WTC11 (cell line): ENCODE data around the gene THBS2. TPM values are rescaled to one million over a fixed set of nuclear protein-coding genes. Genes with fewer than 3 reads are reported as not detected.
"Not testable (repeated sequence)": the region's sequence is repeated elsewhere in the genome, so short reads cannot be mapped to it uniquely, and the experiment has no call there.

Experiments
- ATAC-seq: fragments of 200-7000 bp; cut with Tn5 transposase; 2 replicates; pipeline ENCODE4 v1.10.0; 2021; ENCODE audit warnings: mild to moderate bottlenecking, moderate library complexity
- CTCF ChIA-PET: fragments of 300-600 bp; sonication (Branson Sonifier 250); formaldehyde crosslinking; loops from one replicate; lab custom pipeline; 2021; ENCODE audit warnings: antibody characterized with exemption; lab: Charles Lee
- POLR2A ChIA-PET: fragments of 350-600 bp; sonication (Branson Sonifier 250); formaldehyde crosslinking; loops from one replicate; lab custom pipeline; 2021; ENCODE audit warnings: antibody characterized with exemption; lab: Charles Lee
- DNase-seq: peaks from one replicate; pipeline ENCODE4 v3.0.0; 2021; ENCODE audit warnings: low spot score
- H3K27ac Mint-ChIP-seq: 2 replicates; pipeline ENCODE4 v1.8.0; 2021; ENCODE audit warnings: mixed read lengths
- H3K27me3 Mint-ChIP-seq: 2 replicates; pipeline ENCODE4 v1.8.0; 2021; ENCODE audit warnings: low read depth, mild to moderate bottlenecking, moderate library complexity, mixed read lengths
- H3K36me3 Mint-ChIP-seq: 2 replicates; pipeline ENCODE4 v1.8.0; 2021; ENCODE audit warnings: mixed read lengths
- H3K4me1 Mint-ChIP-seq: 2 replicates; pipeline ENCODE4 v1.8.0; 2022; ENCODE audit warnings: mixed read lengths
- H3K4me3 Mint-ChIP-seq: 2 replicates; pipeline ENCODE4 v1.8.0; 2021; ENCODE audit warnings: mild to moderate bottlenecking, moderate library complexity, mixed read lengths
- H3K9me3 Mint-ChIP-seq: 2 replicates; pipeline ENCODE4 v1.8.0; 2021; ENCODE audit warnings: mixed read lengths
- EMX1 ChIP-seq: fragments of 250-450 bp; sonication (Bioruptor Pico); IDR thresholded peaks from 2 replicates; pipeline ENCODE4 v1.8.0; 2021; ENCODE audit warnings: mild to moderate bottlenecking
- GABPB1 ChIP-seq: sonication (generic); formaldehyde crosslinking; IDR thresholded peaks from 2 replicates; pipeline ENCODE4 v1.8.1; 2023; ENCODE audit warnings: mild to moderate bottlenecking, missing genetic modification reagents
- GTF2I ChIP-seq: fragments of 250-450 bp; sonication (Bioruptor Pico); conservative IDR thresholded peaks from 2 replicates; pipeline ENCODE4 v1.4.0; 2021; ENCODE audit warnings: mild to moderate bottlenecking
- KAT7 ChIP-seq: sonication (generic); formaldehyde crosslinking; IDR thresholded peaks from 2 replicates; pipeline ENCODE4 v1.8.1; 2023; ENCODE audit warnings: missing genetic modification reagents, mild to moderate bottlenecking, borderline replicate concordance
- NR1H2 ChIP-seq: sonication (generic); formaldehyde crosslinking; IDR thresholded peaks from 2 replicates; pipeline ENCODE4 v1.9.0; 2021; ENCODE audit warnings: mild to moderate bottlenecking, moderate library complexity, missing genetic modification reagents
- NR2C2 ChIP-seq: sonication (generic); formaldehyde crosslinking; IDR thresholded peaks from 2 replicates; pipeline ENCODE4 v1.8.0; 2022; ENCODE audit warnings: mild to moderate bottlenecking, missing genetic modification reagents
- NR3C1 ChIP-seq: sonication (generic); formaldehyde crosslinking; conservative IDR thresholded peaks from 2 replicates; pipeline ENCODE4 v1.8.1; 2023; ENCODE audit warnings: low read depth, mild to moderate bottlenecking, missing genetic modification reagents
- TCF7 ChIP-seq: sonication (generic); formaldehyde crosslinking; IDR thresholded peaks from 2 replicates; pipeline ENCODE4 v1.8.0; 2022; ENCODE audit warnings: mild to moderate bottlenecking, low read depth, missing genetic modification reagents, moderate library complexity
- ZNF423 ChIP-seq: fragments of 250-450 bp; sonication (Bioruptor Pico); IDR thresholded peaks from 2 replicates; pipeline ENCODE4 v2.1.2; 2022; ENCODE audit warnings: mild to moderate bottlenecking, moderate library complexity
- ZNF671 ChIP-seq: fragments of 250-450 bp; sonication (Bioruptor Pico); IDR thresholded peaks from 2 replicates; pipeline ENCODE4 v1.8.0; 2021; ENCODE audit warnings: mild to moderate bottlenecking
- total RNA-seq: library from RNA; stranded (reverse); gene quantifications from 3 replicates; pipeline ENCODE4 v1.2.3, GENCODE V29; 2021
- TF ChIP-seq, protein P1 (sequence below): sonication (generic); formaldehyde crosslinking; IDR thresholded peaks from 2 replicates; pipeline ENCODE4 v1.8.1; 2023; ENCODE audit warnings: mild to moderate bottlenecking, missing genetic modification reagents, borderline replicate concordance
- TF ChIP-seq, protein P2 (sequence below): fragments of 250-450 bp; sonication (Bioruptor Pico); IDR thresholded peaks from 2 replicates; pipeline ENCODE4 v1.9.0; 2021; ENCODE audit warnings: moderate library complexity, mild to moderate bottlenecking, inconsistent platforms, borderline replicate concordance
- TF ChIP-seq, protein P3 (sequence below): fragments of 250-450 bp; sonication (Bioruptor Pico); IDR thresholded peaks from 2 replicates; pipeline ENCODE4 v1.9.0; 2021; ENCODE audit warnings: mild to moderate bottlenecking
- TF ChIP-seq, protein P4 (sequence below): sonication (generic); formaldehyde crosslinking; IDR thresholded peaks from 2 replicates; pipeline ENCODE4 v1.8.0; 2023; ENCODE audit warnings: mild to moderate bottlenecking, missing genetic modification reagents
- TF ChIP-seq, protein P5 (sequence below): fragments of 250-450 bp; sonication (Bioruptor Pico); IDR thresholded peaks from 2 replicates; pipeline ENCODE4 v1.9.0; 2021; ENCODE audit warnings: mild to moderate bottlenecking
- TF ChIP-seq, protein P6 (sequence below): sonication (generic); formaldehyde crosslinking; IDR thresholded peaks from 2 replicates; pipeline ENCODE4 v1.8.0; 2022; ENCODE audit warnings: mild to moderate bottlenecking, missing genetic modification reagents
- TF ChIP-seq, protein P7 (sequence below): fragments of 250-450 bp; sonication (Bioruptor Pico); IDR thresholded peaks from 2 replicates; pipeline ENCODE4 v1.8.0; 2021; ENCODE audit warnings: mild to moderate bottlenecking

The THBS2 gene
- total RNA-seq, 1 experiment from 2014 or later = 40.3 TPM

DNA sequence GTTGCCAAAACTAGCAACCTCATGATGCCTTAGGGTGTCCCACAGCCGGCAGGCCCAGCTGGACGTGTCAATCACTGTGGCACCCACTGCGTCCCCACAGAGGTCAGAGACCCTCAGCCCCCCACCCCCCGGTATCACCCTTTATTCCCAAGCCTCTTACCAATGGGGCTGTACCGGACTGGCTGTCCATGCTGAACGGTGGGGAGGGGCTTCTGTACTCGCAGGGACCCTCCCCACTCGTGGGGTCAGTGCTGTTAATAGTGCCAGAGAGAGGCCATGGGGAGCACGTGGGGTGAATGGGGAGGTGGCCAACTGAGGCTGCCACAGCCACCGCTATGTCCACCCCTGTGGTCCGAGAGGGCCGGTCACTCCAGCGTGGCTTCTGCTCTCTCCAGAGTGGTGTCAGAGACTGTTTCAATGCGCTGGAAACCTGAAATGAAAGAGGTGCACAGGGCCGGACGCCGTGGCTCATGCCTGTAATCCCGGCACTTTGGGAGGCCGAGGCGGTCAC, 68.6 kb downstream of the THBS2 start (continued):
- TF ChIP-seq, protein P1, sequence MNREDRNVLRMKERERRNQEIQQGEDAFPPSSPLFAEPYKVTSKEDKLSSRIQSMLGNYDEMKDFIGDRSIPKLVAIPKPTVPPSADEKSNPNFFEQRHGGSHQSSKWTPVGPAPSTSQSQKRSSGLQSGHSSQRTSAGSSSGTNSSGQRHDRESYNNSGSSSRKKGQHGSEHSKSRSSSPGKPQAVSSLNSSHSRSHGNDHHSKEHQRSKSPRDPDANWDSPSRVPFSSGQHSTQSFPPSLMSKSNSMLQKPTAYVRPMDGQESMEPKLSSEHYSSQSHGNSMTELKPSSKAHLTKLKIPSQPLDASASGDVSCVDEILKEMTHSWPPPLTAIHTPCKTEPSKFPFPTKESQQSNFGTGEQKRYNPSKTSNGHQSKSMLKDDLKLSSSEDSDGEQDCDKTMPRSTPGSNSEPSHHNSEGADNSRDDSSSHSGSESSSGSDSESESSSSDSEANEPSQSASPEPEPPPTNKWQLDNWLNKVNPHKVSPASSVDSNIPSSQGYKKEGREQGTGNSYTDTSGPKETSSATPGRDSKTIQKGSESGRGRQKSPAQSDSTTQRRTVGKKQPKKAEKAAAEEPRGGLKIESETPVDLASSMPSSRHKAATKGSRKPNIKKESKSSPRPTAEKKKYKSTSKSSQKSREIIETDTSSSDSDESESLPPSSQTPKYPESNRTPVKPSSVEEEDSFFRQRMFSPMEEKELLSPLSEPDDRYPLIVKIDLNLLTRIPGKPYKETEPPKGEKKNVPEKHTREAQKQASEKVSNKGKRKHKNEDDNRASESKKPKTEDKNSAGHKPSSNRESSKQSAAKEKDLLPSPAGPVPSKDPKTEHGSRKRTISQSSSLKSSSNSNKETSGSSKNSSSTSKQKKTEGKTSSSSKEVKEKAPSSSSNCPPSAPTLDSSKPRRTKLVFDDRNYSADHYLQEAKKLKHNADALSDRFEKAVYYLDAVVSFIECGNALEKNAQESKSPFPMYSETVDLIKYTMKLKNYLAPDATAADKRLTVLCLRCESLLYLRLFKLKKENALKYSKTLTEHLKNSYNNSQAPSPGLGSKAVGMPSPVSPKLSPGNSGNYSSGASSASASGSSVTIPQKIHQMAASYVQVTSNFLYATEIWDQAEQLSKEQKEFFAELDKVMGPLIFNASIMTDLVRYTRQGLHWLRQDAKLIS (CRISPR knock-in tag) = no peak

DNA sequence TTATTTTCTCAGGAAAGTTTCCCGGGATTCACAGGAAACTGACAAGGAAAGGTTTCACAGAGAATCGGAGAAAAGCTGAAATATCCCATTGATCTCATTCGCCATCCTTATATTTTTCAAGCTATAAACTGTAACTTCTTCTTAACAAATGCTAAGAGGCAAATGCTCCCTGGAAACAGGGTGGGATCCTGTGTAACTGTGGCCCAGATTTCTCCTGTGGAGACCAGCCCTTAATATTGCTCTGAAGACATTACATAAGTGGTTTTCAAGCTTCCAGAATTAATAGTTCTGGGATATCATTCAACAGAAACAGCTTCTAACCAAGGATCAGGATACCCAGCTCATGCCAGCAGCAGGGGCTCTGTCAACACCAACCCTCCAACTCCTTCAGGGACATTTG, 69.2 kb downstream of the THBS2 start:
- no peak overlapping the region for H3K4me3 Mint-ChIP-seq
- H3K36me3 Mint-ChIP-seq = peaks cover 16% of the 10 kb centered on the region; the same call in 1 of the 2 replicates
- TF ChIP-seq, protein P2, sequence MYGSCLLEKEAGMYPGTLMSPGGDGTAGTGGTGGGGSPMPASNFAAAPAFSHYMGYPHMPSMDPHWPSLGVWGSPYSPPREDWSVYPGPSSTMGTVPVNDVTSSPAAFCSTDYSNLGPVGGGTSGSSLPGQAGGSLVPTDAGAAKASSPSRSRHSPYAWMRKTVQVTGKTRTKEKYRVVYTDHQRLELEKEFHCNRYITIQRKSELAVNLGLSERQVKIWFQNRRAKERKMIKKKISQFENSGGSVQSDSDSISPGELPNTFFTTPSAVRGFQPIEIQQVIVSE (CRISPR knock-in tag) = no peak
- no peak for TF ChIP-seq GABPB1 (CRISPR knock-in tag)
- no peak overlapping the region for H3K27ac Mint-ChIP-seq
- no peaks in the 10 kb centered on the region for H3K27me3 Mint-ChIP-seq
- DNase-seq = no peak
- ChIA-PET POLR2A (no interaction called here), CTCF (no interaction called here)
- no peaks in the 10 kb centered on the region for H3K4me1 Mint-ChIP-seq
- H3K9me3 Mint-ChIP-seq = peaks cover 20% of the 10 kb centered on the region
- ATAC-seq = no peak

DNA sequence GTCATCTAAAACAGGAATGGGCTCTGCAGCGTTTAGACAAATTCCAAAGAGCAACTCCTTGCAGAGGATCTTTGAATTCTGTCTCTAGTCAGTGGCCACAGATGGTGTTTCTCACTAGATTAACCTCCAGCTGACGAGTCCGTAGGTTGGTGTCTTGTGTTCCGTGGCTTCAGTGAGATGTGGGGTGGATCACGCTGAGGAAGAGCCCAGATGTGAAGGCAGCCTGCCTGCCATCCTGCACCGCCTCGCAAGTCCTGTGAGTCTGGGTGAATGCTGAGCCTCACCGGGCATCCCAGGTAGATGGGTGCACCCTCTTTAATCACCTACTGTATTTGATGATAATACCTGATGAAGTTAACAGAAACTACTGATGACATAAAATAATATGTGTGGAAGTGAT, 70.4 kb downstream of the THBS2 start:
- Mint-ChIP-seq H3K4me1 (no peaks in the 10 kb centered on the region), H3K27ac (no peak overlapping the region), H3K36me3 (peaks cover 17% of the 10 kb centered on the region), H3K4me3 (no peak overlapping the region), H3K9me3 (peaks cover 28% of the 10 kb centered on the region), H3K27me3 (no peaks in the 10 kb centered on the region)
- ATAC-seq (no peak), DNase-seq (no peak)
- CTCF ChIA-PET = no interaction called here
- POLR2A ChIA-PET = no interaction called here
- TF ChIP-seq, protein P3, sequence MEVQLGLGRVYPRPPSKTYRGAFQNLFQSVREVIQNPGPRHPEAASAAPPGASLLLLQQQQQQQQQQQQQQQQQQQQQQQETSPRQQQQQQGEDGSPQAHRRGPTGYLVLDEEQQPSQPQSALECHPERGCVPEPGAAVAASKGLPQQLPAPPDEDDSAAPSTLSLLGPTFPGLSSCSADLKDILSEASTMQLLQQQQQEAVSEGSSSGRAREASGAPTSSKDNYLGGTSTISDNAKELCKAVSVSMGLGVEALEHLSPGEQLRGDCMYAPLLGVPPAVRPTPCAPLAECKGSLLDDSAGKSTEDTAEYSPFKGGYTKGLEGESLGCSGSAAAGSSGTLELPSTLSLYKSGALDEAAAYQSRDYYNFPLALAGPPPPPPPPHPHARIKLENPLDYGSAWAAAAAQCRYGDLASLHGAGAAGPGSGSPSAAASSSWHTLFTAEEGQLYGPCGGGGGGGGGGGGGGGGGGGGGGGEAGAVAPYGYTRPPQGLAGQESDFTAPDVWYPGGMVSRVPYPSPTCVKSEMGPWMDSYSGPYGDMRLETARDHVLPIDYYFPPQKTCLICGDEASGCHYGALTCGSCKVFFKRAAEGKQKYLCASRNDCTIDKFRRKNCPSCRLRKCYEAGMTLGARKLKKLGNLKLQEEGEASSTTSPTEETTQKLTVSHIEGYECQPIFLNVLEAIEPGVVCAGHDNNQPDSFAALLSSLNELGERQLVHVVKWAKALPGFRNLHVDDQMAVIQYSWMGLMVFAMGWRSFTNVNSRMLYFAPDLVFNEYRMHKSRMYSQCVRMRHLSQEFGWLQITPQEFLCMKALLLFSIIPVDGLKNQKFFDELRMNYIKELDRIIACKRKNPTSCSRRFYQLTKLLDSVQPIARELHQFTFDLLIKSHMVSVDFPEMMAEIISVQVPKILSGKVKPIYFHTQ (CRISPR knock-in tag) = no peak
- TF ChIP-seq GTF2I (CRISPR knock-in tag) (no peak), EMX1 (CRISPR knock-in tag) (no peak), NR2C2 (CRISPR knock-in tag) (no peak), NR3C1 (no peak), ZNF423 (CRISPR knock-in tag) (no peak), NR1H2 (CRISPR knock-in tag) (no peak), TCF7 (CRISPR knock-in tag) (no peak), ZNF671 (CRISPR knock-in tag) (no peak), KAT7 (CRISPR knock-in tag) (no peak)
- TF ChIP-seq, protein P4, sequence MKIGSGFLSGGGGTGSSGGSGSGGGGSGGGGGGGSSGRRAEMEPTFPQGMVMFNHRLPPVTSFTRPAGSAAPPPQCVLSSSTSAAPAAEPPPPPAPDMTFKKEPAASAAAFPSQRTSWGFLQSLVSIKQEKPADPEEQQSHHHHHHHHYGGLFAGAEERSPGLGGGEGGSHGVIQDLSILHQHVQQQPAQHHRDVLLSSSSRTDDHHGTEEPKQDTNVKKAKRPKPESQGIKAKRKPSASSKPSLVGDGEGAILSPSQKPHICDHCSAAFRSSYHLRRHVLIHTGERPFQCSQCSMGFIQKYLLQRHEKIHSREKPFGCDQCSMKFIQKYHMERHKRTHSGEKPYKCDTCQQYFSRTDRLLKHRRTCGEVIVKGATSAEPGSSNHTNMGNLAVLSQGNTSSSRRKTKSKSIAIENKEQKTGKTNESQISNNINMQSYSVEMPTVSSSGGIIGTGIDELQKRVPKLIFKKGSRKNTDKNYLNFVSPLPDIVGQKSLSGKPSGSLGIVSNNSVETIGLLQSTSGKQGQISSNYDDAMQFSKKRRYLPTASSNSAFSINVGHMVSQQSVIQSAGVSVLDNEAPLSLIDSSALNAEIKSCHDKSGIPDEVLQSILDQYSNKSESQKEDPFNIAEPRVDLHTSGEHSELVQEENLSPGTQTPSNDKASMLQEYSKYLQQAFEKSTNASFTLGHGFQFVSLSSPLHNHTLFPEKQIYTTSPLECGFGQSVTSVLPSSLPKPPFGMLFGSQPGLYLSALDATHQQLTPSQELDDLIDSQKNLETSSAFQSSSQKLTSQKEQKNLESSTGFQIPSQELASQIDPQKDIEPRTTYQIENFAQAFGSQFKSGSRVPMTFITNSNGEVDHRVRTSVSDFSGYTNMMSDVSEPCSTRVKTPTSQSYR (CRISPR knock-in tag) = no peak
- TF ChIP-seq, protein P5, sequence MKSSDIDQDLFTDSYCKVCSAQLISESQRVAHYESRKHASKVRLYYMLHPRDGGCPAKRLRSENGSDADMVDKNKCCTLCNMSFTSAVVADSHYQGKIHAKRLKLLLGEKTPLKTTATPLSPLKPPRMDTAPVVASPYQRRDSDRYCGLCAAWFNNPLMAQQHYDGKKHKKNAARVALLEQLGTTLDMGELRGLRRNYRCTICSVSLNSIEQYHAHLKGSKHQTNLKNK (CRISPR knock-in tag) = no peak
- TF ChIP-seq, protein P6, sequence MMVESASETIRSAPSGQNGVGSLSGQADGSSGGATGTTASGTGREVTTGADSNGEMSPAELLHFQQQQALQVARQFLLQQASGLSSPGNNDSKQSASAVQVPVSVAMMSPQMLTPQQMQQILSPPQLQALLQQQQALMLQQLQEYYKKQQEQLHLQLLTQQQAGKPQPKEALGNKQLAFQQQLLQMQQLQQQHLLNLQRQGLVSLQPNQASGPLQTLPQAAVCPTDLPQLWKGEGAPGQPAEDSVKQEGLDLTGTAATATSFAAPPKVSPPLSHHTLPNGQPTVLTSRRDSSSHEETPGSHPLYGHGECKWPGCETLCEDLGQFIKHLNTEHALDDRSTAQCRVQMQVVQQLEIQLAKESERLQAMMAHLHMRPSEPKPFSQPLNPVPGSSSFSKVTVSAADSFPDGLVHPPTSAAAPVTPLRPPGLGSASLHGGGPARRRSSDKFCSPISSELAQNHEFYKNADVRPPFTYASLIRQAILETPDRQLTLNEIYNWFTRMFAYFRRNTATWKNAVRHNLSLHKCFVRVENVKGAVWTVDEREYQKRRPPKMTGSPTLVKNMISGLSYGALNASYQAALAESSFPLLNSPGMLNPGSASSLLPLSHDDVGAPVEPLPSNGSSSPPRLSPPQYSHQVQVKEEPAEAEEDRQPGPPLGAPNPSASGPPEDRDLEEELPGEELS (CRISPR knock-in tag) = no peak
- TF ChIP-seq, protein P7, sequence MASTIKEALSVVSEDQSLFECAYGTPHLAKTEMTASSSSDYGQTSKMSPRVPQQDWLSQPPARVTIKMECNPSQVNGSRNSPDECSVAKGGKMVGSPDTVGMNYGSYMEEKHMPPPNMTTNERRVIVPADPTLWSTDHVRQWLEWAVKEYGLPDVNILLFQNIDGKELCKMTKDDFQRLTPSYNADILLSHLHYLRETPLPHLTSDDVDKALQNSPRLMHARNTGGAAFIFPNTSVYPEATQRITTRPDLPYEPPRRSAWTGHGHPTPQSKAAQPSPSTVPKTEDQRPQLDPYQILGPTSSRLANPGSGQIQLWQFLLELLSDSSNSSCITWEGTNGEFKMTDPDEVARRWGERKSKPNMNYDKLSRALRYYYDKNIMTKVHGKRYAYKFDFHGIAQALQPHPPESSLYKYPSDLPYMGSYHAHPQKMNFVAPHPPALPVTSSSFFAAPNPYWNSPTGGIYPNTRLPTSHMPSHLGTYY (CRISPR knock-in tag) = no peak

DNA sequence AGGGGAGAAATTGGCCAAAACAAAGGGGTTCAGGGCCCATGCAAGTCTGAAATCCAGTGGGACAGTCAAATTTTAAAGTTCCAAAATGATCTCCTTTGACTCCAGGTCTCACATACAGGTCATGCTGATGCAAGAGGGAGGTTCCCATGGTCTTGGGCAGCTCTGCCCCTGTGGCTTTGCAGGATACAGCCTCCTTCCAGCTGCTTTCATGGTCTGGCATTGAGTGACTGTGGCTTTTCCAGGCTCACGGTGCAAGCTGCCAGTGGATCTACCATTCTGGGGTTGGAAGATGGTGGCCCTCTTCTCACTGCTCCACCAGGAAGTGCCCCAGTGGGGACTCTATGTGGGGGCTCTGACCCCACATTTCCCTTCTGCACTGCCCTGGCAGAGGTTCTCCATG, 73.8 kb downstream of the THBS2 start:
- H3K9me3 Mint-ChIP-seq = peaks cover 28% of the 10 kb centered on the region
- CTCF ChIA-PET, ATAC-seq, H3K27ac Mint-ChIP-seq, POLR2A ChIA-PET, H3K4me1 Mint-ChIP-seq, DNase-seq, H3K27me3 Mint-ChIP-seq, H3K4me3 Mint-ChIP-seq: not testable (repeated sequence)
- H3K36me3 Mint-ChIP-seq = peaks cover 17% of the 10 kb centered on the region
